ENCODE results near the gene NPC2.
A peak's percentile ranks its signal among the peaks of the same experiment; 100 is the strongest.

The NPC2 gene

DNA sequence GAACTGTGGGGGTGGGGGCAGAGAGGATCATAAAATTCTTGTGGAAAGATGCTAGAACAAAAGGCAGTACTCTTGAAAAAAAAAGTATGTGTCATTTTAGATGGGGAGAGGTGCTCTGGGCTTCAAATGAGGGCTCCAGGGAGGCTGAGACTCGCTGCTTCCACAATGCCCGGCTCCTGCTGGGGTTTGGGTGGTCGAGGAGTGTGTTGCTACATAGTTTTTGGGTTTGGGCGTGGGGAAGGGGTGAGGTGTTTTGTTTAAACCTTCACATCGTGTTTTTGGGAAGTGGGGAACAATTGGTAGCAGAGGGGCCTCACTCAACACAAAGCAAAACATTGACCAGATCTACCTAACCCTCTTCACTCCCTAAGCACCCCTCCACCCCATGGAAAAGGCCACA is 8.6 kb upstream of the NPC2 start:
- no peak for DNase-seq

DNA sequence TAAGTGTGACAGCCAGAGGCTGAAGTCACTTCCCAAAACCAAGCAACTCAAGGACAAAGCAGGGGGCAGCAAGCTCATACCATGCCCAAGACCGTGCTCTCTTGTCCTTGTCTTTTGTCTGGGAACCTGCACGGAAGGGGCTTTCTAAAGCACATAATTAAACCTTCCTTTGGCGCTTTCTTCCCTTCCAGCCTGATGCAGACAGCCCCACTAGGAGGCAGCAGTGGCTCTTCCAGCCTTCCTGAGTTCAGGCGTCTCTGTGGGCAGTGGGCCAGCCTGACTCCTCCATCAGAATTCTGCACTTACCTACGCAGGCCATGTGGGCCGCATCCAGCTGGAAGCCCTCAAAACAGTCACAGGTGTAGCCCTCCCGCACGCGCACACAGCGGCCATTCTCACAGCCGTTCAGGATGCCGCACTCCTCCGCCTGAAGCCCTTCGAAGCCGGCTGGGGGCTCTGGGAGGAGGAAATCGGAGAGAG is 8.1 kb upstream of the NPC2 start:
- DNase-seq = peak; percentile 33

DNA sequence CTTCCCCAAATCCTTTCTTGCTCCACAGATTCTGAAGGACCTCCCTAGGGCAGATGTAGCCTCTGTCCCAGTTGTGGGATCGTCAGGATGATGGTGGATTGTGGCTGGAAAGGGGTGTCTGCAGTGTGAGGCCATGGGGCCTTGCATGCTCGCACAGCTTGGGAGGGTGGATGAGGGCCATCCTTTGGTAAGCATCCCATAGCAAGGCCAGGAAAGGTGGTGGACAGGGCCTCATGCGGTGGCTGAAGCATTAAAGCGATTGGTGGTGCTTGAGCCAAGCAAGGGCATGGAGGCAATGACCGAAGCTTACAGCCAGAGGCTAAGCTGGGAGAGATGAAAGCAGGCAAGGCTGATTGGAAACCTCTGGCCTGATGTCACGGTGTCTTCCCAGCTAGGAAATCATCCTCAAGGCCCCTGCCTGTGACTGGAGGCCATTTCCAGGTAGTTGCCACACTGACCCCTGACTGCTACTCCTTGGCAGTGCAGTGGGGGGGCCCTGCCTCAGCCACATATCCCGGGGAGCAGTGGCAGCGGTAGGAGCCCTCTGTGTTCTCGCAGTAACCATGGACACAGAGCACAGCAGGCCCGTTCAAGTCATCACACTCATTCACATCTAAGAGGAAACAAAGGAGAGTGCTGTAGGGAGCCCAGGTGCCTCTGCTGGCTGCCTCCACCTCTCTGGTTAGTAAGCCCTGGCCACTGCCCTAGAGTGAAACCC is 7.5 kb upstream of the NPC2 start:
- no peak for DNase-seq

DNA sequence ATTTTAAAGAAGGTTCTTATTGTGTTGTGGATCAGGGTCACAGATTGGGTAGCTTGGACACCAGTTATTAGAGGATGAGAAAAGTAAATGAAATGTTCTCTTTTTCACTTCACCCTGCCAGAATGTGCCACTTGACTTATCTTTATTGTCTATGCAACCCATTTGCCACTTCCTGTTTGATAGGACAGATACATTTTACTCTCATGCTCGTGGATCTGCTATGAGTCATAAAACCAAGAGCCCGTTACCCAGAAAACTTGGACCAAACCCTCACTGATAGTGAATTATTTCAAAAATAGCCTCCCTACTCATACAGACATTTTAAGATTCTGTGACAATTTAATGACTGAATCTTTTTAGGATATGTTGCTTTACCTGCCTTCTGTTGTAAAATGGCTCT is 2.3 kb upstream of the NPC2 start:
- DNase-seq = no peak

DNA sequence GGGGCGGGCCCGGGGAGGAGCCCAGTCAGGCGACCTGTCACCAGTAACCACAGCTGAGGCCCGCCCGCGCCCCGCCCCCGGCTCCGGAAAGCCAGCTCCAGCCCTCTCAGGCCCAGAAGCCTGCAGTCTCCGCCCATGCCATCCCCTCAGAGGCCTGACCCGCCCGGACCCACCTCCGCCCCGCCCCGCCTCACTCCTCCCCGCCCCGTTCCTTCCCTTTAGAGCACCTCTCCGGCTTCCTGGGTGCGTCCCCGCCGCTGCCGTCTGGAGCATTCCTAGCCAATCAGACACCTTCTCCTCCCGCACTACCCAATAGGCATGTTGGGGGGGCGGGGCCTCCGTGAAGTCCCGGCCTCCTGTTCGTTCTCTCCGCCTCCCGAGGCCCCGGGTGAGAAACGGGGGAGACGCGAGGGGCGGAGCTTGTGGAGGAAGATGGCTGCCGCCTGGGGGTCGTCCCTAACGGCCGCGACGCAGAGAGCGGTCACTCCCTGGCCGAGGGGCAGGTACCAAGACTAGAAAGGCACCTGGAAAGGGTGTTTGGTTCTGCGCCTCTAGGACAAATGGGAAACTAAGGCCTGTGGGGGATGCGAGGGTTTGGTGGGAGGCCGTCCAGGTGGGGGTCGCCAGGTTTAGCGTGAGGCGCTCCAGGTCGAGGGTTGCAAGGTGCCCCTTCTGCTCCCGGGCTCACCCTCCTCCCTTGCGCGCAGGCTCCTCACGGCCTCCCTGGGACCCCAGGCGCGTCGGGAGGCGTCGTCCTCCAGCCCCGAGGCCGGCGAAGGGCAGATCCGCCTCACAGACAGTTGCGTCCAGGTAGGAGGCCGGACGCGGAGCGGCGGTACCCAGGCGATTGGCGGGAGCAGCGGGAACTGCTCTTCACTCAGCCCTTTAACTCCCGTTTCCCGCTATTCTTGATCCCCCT is 497 bp upstream of the NPC2 start, which contains the start of gene ISCA2:
Gene ISCA2, plus strand, starts transcription at position 423 of the 919 bp plus-strand sequence. Its CDS starts 10 bp downstream, at position 433.
- peak; percentile 100 for DNase-seq

DNA sequence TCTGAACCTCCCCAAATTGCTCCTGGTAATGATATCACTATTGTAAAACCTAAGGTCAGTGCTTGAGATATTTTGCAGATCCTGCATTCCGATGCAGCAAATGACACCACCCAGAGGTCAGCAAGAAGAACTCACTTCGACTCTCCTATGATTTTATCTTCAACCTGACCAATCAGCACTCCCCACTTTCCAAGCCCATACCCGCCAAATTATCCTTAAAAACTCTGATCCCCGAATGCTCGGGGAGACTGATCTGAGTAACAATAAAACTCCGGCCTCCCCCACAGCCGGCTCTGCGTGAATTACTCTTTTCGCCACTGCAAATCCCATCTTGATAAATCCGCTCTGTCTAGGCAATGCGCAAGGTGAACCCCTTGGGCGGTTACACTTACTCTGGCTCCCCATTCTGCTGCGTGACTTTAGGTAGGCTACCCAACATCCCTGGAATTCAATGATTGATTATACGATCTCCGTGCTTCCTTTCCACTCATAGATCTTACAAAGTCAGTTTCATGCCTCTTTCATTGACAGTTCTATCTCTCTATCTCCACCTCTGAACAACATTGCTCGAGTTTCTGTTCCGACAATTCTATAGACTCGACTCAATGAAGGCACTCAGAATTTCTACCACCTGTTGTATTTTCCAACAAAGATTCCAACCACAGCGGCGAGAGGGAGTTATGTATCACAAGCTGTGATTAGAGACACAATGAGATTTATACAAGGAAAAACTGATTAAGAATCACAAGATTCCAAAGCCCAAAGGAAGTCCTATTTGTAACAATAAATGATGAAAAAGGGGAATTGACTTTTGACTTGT is 939 bp downstream of the NPC2 start:
- no peak for DNase-seq

DNA sequence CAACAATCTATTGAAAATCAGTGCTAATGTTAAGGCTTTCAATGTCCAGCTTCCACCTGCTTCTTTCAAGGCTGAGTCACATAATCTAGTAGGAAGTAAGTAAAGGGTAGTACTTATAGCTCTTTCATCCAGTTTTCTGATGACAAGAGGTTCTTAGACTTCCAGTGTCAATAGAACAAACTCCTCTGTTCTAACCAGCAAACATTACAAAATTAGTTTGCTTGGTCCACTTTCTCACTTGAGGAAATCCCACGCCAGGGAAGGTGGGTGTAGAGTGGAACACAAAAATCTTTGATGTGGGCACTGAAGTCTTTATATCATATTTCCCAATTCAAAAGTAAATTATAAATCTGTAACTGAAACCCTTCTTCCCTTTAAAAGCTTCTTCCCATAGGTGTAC is 2.6 kb downstream of the NPC2 start:
- no peak for DNase-seq

DNA sequence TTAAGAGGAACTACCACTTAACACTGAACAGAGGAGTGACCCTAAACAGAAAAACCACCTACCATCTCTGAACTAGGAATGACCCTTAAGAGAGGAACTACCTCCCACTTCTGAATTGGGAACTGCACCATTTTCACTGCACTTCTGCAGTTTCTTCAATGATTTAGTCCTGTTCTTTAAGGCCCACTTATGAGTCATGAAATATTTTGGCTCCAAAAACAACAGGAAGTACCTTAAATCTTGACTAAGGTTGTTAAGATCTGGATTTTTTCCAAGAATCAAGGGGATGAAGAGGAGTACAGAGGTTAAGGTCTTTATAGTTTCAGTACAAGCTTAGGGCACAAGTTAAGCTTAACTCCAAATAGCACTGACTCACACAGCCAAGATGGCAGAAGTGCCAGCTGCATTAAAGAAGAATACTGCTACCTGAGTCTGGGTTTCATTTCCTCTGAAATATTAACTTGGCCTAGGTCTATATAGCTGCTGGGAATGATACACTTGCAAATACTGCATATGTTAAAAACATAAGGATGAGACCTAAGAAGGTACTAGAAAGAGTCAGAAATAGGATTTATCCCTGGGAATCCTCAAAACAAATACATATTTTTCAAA is 4.2 kb downstream of the NPC2 start:
- no peak for DNase-seq

DNA sequence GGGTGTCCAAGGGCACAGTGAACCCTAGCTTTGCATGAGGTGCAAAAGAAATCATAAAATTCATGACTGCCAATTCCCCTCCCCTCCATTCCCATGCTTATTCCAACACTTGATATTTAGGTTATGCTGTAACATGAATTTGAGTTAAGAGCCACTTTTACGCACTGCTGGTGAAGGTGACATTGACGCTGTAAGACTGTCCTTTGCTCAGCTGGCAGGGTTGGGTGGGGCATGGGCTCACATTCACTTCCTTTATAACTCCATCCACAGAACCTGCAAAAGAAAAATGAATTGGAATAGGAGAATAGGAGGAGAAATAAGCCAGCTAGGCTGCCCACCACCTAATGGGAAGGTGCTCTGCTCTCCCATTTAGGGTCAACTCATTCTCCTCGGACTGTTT is 6.9 kb downstream of the NPC2 start:
- no peak for DNase-seq

DNA sequence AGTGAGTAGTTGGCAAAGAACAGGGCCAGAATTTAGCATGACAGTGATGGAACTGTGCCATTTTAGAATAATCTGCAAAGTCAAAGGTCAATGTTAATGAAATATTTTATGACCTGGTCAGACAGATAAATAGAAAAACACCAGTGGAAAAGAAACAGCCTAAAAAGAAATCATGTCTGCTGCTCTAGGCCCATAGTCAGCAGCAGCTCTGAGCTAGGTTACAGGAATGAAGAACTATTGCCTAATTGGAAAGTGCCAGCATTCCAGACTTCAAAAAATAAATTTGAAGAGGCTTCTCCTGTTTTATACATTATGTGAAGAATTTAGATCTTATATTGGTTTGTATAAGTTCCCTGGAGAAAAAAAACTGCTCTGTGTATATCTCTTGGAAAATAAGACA is 9.8 kb downstream of the NPC2 start:
- DNase-seq = no peak

DNA sequence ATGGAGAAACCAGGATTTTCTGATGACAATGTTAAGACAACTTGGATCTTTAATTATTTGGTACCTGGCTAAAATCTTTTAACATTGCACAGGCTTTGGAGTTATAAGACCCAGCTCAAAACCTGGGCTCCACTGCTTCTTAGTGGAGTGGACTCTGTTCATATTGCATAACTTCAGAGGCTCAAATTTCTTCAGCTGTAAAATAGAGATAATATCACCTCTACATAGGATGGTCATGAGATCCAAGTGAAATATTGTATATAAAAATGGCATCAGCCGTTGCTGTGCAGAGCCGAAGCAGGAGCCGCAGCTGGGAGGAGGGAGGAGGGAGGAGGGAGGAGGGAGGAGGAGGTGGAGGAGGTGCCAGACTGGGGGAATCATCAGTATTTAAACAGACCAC is 10.5 kb downstream of the NPC2 start:
- no peak for DNase-seq

DNA sequence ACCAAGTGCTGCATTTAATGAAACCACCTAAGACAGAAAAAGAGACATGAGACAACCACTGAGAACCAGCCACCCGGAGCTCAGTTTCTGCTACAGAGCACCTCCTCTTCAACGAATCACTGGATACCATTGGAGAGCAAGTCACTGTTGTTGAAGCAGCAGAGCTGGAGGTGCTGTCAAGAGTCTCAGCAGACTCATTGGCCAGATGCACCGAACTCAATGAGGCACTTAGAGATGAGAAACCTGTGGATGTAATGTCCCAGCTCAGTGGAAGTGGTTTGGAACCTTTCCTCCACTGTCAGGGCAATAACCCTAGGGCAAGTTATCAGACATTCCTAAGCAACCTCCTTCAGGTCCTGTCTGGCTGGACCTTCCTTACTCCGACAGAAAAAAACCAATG is 13.1 kb downstream of the NPC2 start:
- DNase-seq = no peak

DNA sequence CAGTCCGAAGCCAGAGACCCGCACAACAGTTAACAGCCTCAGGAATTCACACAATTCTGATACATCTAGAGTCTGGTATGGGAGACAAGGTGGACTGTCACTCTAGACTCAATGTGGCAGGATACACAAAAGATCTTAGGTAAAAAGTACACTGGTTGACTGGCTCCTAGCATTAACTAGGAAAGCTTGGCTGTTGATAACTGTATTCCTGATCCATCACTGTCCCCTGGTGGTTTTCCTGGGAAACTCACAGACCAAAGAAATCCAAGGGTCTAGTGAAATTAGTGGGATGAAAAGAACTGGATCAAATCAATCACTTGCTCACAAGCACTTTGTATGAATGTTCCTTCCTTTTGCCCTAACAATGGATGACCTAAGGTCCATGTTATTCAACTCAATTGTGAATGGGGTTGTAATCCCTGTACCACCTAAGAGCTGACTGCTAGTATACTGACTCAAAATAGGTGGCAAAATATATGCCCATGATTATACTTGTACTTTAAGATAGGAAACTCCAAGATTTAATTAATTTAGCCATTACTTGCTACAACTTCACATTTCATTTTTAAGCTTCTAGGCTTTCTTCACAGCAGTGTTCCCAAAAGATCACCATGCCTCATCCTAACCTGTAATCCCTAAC is 14.0 kb downstream of the NPC2 start:
- no peak for DNase-seq

DNA sequence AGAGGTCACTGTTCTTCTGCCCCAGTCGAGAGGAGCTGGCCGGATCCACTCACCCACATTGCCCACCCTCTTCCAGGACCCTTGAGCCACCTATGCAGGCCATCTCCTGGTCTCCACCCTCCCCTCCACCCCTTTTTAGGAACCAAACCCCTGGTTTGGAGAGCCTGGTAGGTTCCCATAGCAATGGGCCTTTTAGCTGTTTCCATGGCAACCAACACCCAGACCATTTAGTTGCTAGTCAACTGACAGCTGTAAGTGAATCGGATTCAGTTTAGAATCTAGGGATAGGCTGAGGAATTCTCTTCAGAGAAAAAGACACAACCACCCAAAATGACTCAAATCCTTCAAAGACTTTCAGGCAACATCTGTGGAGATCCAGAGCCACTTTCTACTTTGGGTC is 16.5 kb downstream of the NPC2 start:
- no peak for DNase-seq

DNA sequence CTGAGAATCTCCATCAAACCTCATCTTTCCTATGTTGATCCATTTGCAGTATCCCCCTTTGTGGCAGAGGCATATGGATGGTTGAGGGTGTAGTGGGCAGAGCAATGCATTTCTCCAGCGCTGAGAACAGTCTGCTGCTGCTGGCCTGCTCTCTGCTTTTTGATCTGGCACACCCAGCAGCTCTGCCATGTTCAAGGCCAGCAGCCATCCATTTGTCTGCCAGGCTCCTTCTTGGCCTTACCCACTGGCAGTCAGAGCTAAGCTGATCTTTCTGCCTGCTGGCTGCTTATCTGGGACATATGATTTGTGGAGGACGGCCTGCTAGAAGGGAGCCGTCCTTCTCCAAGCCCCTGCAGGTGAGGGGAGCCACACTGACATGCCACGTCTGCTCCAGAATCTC is 17.0 kb downstream of the NPC2 start:
- DNase-seq = no peak

DNA sequence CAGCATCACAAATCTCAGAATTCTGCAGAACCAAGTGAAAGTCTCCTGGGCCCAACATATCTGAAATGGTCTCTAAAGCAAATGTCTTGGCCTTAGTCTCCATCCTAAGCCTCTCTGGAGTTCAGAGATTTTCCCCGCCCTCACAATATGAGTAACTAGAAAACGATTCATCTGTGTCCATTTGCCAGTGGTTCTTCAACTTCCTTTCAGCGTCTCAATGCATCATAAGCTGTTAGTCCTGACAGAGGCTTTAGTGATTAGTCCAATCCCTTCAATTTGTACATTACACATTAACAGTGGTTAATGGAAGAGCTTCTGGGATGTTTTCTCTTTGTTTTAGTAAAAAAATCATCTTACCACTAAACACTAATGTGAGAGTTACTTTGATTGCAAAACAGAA is 17.4 kb downstream of the NPC2 start:
- DNase-seq = no peak

DNA sequence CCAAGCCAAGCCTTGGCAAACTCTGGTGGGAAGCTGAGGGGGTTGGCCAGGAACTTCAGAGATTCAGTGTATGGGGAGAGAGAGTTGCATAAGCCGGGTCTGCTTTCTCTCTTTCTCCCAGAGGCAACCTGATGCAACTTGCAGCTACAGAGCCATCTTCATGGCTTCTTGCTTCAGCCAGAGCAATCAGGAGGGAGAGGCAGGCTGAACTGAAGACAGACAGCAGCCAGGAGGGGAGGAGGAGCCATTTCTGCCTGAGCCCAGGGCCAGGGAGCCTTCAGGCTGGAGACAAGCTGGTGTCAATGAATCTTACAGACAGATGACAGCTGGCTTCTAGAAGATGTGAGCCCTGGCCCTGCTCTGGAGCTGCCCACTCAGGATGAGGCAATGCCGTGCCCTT is 18.7 kb downstream of the NPC2 start:
- DNase-seq = no peak

DNA sequence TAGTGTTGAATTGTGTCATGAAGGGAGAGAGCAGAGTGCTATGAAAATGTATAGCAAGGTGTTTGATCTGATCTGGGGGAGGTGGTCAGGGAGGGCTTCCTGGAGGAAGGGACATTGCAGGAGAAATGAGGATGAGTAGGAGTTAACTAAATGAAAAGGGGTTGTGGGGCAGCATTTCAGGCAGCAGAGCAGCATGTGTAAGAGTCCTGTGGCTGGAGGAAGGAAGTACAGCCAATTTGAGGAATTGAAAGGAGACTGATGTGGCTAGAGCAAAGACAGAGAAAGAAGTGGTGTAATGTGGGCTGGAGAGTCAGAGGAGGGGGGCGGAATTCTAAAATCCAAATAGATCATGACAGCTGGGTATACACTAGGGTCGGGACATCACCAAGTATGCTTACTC is 20.5 kb downstream of the NPC2 start:
- no peak for DNase-seq

DNA sequence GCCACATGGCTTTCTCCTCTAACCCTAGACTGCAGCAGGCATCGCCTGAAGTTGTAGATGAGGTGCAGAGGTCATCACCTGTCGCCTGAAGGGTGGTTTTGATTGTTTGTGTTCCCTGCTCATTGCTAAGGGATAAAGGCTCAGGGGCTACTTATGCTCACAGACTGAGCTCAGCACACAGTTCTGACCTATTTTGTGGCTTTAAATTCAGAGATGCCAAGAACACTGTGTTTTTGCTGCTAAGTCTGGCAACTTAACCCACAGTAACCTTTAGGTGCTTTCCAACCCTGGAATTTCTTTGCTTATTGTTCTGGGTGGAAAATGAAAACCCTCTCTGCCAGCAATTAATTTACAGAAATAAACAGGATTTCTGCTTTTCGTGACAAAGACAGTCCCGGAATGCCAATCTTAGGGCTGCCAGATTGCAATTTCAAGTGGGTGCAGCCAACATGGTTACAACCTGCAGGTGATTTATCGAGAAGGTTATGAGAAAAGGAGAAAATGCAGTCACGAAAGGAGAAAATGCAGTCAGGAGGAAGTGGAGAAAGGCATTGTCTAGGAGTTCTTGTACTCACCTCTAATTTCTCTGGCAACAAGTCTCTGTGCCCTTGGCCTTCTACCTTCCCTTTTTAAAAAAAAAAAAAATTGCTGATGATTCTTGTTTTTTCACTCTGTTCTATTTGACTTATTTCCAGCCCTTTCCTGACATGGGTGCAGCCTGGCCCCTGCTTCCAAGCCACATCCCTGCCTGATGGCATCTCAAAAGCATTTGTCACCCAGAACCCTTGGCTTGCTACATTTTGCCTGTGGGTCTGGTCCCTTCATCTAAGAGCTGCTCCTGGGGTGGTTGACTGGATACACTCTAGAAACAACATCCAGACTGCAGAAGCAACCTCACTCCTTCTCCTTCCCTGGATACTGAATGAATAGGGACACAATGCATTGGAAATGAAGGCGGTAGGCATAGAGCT is 23.3 kb downstream of the NPC2 start:
- no peak for DNase-seq

DNA sequence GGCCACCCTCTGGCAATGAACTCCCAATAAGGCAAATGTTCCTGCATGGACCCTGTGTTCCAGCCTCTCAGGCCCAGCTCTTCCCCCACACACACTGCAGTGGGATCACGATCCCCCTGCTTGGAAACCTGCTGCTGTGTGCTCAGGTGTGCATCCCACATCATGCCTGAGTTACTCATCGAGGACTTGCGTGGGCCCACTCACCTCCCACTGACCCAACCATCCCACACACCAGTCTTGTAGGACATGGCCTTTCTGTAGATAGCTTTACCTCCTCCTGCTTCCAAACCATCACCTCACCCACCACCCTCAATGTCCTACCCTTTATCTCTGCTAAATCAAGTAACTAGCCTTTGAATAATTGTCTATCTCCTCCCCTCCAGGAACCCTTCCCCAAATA is 24.6 kb downstream of the NPC2 start:
- DNase-seq = no peak

DNA sequence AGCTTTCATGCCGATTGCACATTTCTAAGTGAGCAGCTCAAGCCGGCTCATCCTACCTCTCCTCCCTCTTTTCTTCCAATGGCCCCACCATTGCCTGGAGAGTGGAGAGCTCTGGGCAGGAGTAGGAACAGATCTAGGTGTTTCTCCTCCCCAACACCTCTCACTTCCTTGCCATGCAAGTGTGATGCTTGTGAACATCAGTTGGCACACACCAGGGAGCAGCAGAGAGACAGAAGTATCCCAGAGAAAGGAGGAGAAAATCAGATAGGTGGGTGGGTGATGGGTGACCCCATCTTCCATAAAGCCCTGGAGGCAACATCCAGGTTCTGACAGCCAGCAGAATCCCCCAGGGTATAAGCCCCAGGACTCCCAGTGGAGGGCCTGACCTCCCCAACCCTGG is 27.8 kb downstream of the NPC2 start:
- DNase-seq = no peak

Data from COR-L47 (cell line).